NCI-H446 treated with DMSO at 0.1 percent for 48 hours (cell line): ENCODE data around the gene LSP1.

ENCODE experiments used
- DNase-seq: peaks from one replicate; lab custom pipeline; 2025; lab: John Stamatoyannopoulos, UW

LSP1 gene

GRCh38 chr11:1916986-1917522, 64.2 kb downstream of the LSP1 start:
- no peak for DNase-seq

- no peak for DNase-seq
Observed at GRCh38 chr11:1917523-1918435, 64.9 kb downstream of the LSP1 start.

GRCh38 chr11:1918436-1919315, 65.8 kb downstream of the LSP1 start:
- DNase-seq, result no peak

- no peak for DNase-seq
Observed at GRCh38 chr11:1919391-1920127, 66.7 kb downstream of the LSP1 start, which contains the start of gene TNNT3. TSS of gene TNNT3 (plus strand) at chr11:1919703. CDS start at chr11:1922875, 3,172 bp downstream.

DNA sequence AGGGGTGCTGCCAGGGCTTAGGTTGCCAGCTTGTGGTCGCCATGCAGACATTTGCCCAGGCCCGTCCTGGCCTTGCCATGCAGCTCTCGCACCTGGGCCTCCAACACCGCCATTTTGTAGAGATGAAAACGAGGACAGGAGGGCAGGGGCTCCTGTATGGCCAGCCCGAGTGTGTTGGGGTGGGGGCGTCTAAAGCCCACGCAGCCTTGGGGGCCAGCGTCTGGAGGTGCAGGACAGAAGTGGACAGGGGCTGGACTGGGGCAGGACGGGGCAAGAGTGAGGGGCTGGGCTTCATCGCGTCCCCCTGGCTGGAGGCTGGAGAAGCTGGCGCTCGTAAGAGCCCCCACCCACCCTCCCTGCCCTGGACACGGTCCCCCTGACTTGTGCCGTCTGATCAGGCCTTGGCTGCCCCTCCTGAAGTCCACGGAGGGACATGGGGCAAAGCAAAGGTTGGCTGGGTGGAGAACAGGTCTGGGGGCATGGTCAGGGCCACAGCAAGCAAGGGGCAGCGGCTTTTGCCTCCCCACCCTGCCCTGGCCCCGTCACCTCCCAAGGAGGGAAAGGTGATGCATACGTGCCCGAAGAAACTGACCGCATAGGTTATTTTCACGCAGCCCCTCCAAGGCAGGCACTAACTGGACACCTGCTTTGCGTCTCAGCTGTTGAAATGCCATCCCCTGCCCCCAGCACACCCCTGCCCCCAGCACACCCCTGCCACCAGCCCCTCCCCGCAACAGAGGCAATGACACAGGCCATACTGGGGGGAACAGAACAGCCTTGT, 67.4 kb downstream of the LSP1 start:
- no peak for DNase-seq

DNA sequence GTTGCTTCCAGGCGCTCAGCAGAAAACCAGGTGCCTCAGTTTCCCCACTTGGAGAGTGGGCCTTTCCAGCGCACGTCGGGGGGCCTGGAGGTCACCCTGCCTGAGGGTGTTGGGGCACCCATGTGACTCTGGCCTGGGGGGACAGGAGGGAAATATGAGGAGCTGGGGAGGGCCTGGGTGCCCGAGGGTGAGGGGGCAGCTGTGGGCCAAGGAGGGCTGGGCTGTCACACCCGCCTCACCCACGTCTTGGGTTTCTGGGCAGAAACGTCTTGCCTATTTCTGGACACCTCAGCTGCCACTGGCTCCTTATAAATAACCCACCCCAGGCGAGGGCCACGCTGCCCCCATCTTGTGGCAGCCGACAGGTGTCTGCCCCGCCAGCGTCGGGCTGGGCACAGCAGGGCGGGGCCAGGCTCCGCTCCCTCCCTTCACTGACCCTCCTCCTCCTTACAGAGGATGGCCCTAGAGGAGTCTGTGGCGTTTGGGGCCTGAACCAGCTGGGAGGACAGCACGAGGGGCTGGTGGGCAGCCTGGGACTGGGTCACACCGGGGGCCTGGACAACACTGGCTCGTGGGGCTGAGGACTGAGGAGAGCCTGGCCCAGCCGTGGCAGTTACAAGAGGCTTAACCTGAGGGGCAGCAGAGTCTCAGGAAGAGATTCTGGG, 68.2 kb downstream of the LSP1 start:
- no peak for DNase-seq

GRCh38 chr11:1921574-1922141, 68.8 kb downstream of the LSP1 start:
- no peak for DNase-seq

- DNase-seq, result no peak
Observed at GRCh38 chr11:1922481-1923081, 69.7 kb downstream of the LSP1 start.

DNA sequence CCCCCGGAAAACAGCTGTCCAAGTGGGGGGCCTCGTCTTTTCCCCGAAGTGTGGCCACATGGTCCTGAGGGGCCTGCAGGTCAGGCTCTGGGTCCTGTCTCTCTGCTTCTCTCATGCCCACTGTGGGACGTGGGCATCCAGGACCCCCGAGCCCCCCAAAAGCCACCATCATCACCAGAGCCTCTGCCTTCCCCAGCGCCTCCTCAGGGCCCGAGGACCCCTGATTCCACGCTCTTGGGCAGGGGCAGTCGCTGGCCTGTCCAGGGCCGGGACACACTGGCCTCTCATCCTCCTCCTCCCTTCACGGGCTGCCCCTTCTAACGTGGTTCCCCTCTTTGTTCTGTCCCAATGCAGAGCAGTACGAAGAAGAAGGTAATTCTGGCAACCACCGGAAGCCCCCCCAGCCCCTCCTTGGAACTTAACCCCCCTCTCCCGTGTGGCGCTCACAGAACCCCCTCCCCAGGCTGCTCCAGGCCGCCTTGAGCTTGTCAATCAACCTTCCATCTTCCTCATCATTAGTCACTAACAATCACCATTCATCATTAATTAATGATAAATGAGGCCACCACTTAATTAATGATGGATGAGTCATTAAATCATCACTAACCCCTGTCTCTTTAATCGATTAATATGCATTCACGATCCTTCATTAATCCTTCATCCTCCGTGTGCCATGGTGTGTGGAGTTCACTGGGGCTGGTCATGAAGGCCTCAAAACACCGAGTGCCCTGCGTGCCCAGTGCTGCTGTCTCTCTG, 70.5 kb downstream of the LSP1 start:
- no peak for DNase-seq

- DNase-seq, result no peak
Observed at GRCh38 chr11:1924181-1924580, 71.3 kb downstream of the LSP1 start.

- DNase-seq, result no peak
Observed at GRCh38 chr11:1924646-1925372, 71.9 kb downstream of the LSP1 start.

GRCh38 chr11:1925373-1926155, 72.7 kb downstream of the LSP1 start:
- no peak for DNase-seq

GRCh38 chr11:1926156-1927025, 73.5 kb downstream of the LSP1 start:
- DNase-seq, result no peak

GRCh38 chr11:1927026-1927847, 74.4 kb downstream of the LSP1 start:
- no peak for DNase-seq

- no peak for DNase-seq
Observed at GRCh38 chr11:1927848-1928469, 75.1 kb downstream of the LSP1 start.
